NCI-H1436 treated with DMSO at 0.1 percent for 48 hours (cell line): Measurements from ENCODE around the gene OR7D2.
"Not testable (repeated sequence)": the region's sequence is repeated elsewhere in the genome, so short reads cannot be mapped to it uniquely, and the experiment has no call there.

Experiments
- DNase-seq: peaks from one replicate; lab custom pipeline; 2025; lab: John Stamatoyannopoulos, UW

OR7D2 gene

GRCh38 chr19:9178901-9179300, at the start of gene OR7D2:
Gene OR7D2 (plus strand): TSS chr19:9178979. CDS start chr19:9185782, 6,803 bp downstream.
- no peak for DNase-seq

GRCh38 chr19:9130965-9131364, 47.8 kb upstream of the OR7D2 start:
- no peak for DNase-seq

GRCh38 chr19:9132422-9132821, 46.4 kb upstream of the OR7D2 start:
- DNase-seq: no peak

- no peak for DNase-seq
Measured at GRCh38 chr19:9139609-9140158, 39.1 kb upstream of the OR7D2 start.

- DNase-seq: peak; percentile 75
Measured at GRCh38 chr19:9140159-9140874, 38.5 kb upstream of the OR7D2 start, which contains the start of gene ZNF317. Gene ZNF317 (plus strand): TSS chr19:9140397. CDS start chr19:9156017, 15,620 bp downstream.

GRCh38 chr19:9144920-9145319, 33.9 kb upstream of the OR7D2 start:
- no peak for DNase-seq

GRCh38 chr19:9146882-9147281, 31.9 kb upstream of the OR7D2 start:
- DNase-seq: no peak

- DNase-seq: no peak
Measured at GRCh38 chr19:9148697-9149096, 30.1 kb upstream of the OR7D2 start.

- no peak for DNase-seq
Measured at GRCh38 chr19:9149997-9150396, 28.8 kb upstream of the OR7D2 start.

- DNase-seq: no peak
Measured at GRCh38 chr19:9150650-9151049, 28.1 kb upstream of the OR7D2 start.

GRCh38 chr19:9151367-9151766, 27.4 kb upstream of the OR7D2 start:
- DNase-seq: no peak

GRCh38 chr19:9155591-9155990, 23.2 kb upstream of the OR7D2 start:
- no peak for DNase-seq

- DNase-seq: no peak
Measured at GRCh38 chr19:9156304-9156703, 22.5 kb upstream of the OR7D2 start.

- DNase-seq: no peak
Measured at GRCh38 chr19:9159891-9160290, 18.9 kb upstream of the OR7D2 start.

- no peak for DNase-seq
Measured at GRCh38 chr19:9161427-9161826, 17.4 kb upstream of the OR7D2 start.

- no peak for DNase-seq
Measured at GRCh38 chr19:9165261-9165660, 13.5 kb upstream of the OR7D2 start.

GRCh38 chr19:9166846-9167245, 11.9 kb upstream of the OR7D2 start:
- DNase-seq: no peak

- no peak for DNase-seq
Measured at GRCh38 chr19:9171393-9171991, 7.3 kb upstream of the OR7D2 start.

GRCh38 chr19:9175326-9175725, 3.5 kb upstream of the OR7D2 start:
- DNase-seq: no peak

- DNase-seq: no peak
Measured at GRCh38 chr19:9183000-9183399, 4.2 kb downstream of the OR7D2 start.

- DNase-seq: no peak
Measured at GRCh38 chr19:9187191-9187590, 8.4 kb downstream of the OR7D2 start.

GRCh38 chr19:9189535-9189934, 10.8 kb downstream of the OR7D2 start:
- DNase-seq: no peak

- not testable (repeated sequence) for DNase-seq
Measured at GRCh38 chr19:9198044-9198443, 19.3 kb downstream of the OR7D2 start.
